HG02870 (cell line): Measurements from ENCODE around the gene TRMT112.

ENCODE experiments used
- ATAC-seq: cut with Tn5 transposase; IDR thresholded peaks from one replicate; pipeline ENCODE4 v1.9.1; 2021; ENCODE audit warnings: mild to moderate bottlenecking, moderate library complexity; ENCODE audit not compliant: unreplicated experiment

The TRMT112 gene

GRCh38 chr11:64317325-64317960 lies at the start of gene TRMT112:
Gene TRMT112, minus strand, starts transcription at chr11:64317559. Its CDS starts 33 bp downstream, at chr11:64317526.
- ATAC-seq = peak; percentile 72

- no peak for ATAC-seq
Measured at GRCh38 chr11:64366751-64367150, 49.4 kb upstream of the TRMT112 start.

GRCh38 chr11:64364911-64365310 lies 47.6 kb upstream of the TRMT112 start:
- no peak for ATAC-seq

GRCh38 chr11:64364435-64364834 lies 47.1 kb upstream of the TRMT112 start:
- no peak for ATAC-seq

- ATAC-seq = no peak
Measured at GRCh38 chr11:64362339-64362738, 45.0 kb upstream of the TRMT112 start.

- no peak for ATAC-seq
Measured at GRCh38 chr11:64361659-64362058, 44.3 kb upstream of the TRMT112 start.

GRCh38 chr11:64360448-64360921 lies 43.1 kb upstream of the TRMT112 start:
- ATAC-seq = no peak

GRCh38 chr11:64359712-64360445 lies 42.5 kb upstream of the TRMT112 start:
- no peak for ATAC-seq

GRCh38 chr11:64358907-64359711 lies 41.8 kb upstream of the TRMT112 start, which contains the start of gene RPS6KA4:
Gene RPS6KA4, plus strand, starts transcription at chr11:64359162. Its CDS starts 74 bp downstream, at chr11:64359236.
- ATAC-seq = no peak

GRCh38 chr11:64358536-64358906 lies 41.2 kb upstream of the TRMT112 start:
- ATAC-seq = no peak

- ATAC-seq = no peak
Measured at GRCh38 chr11:64357904-64358535, 40.7 kb upstream of the TRMT112 start.

- no peak for ATAC-seq
Measured at GRCh38 chr11:64357446-64357845, 40.1 kb upstream of the TRMT112 start.

- ATAC-seq = no peak
Measured at GRCh38 chr11:64356498-64357411, 39.4 kb upstream of the TRMT112 start.

GRCh38 chr11:64355078-64355940 lies 38.0 kb upstream of the TRMT112 start:
- ATAC-seq = no peak

- no peak for ATAC-seq
Measured at GRCh38 chr11:64353715-64354506, 36.6 kb upstream of the TRMT112 start.

GRCh38 chr11:64352995-64353714 lies 35.8 kb upstream of the TRMT112 start:
- no peak for ATAC-seq
